Daoy (cell line): ENCODE results near the gene IL12RB1. TPM values are rescaled to one million over a fixed set of nuclear protein-coding genes. Genes with fewer than 3 reads are reported as not detected.
A peak's percentile ranks its signal among the peaks of the same experiment; 100 is the strongest.
"Not testable (repeated sequence)": the region's sequence is repeated elsewhere in the genome, so short reads cannot be mapped to it uniquely, and the experiment has no call there.

ENCODE experiments used
- DNase-seq: peaks from one replicate; pipeline ENCODE4 v3.0.0-alpha.2; 2015; ENCODE audit warnings: low read depth
- total RNA-seq: library from RNA; depleted of rRNA; stranded (reverse); fragments of >200 nt; shearing (Covaris generic); gene quantifications from 2 replicates; pipeline ENCODE4 v1.2.3, GENCODE V29; 2014

The IL12RB1 gene
- total RNA-seq, 1 experiment from 2014 or later, result 3.4 TPM

- peak; percentile 95 for DNase-seq
Observed at GRCh38 chr19:18046059-18046718, 40.5 kb downstream of the IL12RB1 start.

- no peak for DNase-seq
Observed at GRCh38 chr19:18045307-18046050, 41.3 kb downstream of the IL12RB1 start.

- peak; percentile 93 for DNase-seq
Observed at GRCh38 chr19:18044825-18045304, 41.9 kb downstream of the IL12RB1 start.

DNA sequence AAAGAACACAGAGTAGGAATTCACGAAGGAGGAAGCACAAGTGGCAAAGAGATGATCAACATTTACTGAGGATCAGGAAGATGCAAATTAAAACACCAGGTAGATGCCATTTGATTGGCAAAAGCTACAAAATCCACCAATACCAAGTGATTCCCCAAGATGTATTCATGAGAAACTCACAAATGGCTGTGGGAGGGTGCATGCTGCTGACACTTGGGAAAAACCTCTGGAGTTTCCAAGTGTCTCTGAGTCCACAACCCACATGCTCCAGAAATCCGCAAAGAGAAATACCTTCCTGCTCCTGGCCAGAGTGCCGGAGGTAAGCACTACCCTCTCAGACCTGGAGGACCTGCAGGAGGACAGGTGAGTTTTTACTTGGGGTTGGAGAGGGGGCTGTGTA, 43.1 kb downstream of the IL12RB1 start:
- no peak for DNase-seq

DNA sequence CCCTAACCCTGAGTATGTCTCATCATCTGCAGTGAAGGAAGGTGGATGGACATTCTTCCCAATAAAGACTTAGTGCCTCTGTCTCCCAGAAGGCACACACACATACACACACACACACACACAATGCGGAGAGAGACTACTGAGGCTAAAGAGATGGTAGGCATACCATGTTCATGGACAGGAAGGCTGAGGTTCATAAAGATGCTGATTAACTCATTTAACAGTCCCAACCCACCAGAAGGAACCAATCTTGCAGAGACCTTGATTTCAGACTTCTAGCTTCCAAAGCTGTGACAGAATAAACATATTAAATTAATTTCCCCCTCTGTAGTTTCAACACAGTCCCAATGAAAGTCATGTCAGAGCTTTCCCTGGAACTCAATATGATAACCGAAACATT, 45.7 kb downstream of the IL12RB1 start:
- no peak for DNase-seq

DNA sequence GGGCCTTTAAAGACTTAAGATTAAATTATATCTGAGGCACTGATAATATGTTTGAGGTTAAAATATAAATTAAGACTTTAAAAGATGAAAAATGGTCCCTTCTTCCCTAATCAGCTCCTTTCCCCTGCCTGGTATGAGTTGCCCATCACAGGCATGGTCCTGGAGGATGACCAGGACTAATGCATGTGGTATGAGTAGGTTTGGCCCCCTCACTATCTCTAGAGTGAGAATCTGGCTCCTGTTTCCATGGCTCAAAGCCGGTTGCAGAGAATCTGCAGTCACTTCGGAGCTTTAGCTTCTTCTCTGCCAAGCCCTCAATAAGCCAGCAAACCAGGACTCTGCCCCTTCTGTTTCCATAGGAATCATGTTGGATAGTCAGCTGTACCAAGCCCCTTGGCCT, 54.6 kb downstream of the IL12RB1 start:
- not testable (repeated sequence) for DNase-seq

GRCh38 chr19:18031401-18031800, 55.3 kb downstream of the IL12RB1 start:
- not testable (repeated sequence) for DNase-seq

DNA sequence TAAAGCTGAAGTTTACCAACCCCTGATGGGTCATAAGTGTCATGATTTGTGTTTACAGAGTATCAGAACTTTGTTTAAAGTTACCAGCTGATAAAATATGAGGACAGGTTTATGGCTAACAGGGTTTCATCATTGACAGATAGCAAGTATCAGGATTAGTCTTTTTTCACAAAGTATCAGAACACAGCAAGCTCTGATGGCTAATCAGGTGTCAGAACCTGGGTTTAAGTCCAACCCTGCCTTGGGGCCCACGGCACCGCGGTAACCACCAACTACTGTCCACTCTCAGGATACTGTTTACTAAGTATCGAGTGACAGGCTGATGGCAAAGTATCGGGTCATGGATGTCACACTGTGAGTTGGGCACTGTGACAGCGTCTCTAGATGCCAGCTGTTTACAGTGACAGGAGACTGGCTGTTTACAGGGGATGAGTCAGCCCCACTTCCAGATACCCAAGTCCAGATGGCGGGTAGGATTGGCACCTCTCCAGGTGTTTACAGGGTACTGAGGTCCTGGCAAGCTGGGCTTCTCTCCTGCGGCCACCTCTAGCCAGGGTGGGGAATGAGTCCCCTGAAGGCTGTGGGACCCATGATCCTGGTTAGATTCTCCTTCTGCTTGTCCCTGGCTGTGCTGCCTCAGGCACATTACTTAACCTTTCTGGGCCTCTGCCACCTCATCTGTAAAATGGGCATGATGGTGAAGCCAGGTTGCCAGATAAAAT, 57.0 kb downstream of the IL12RB1 start:
- DNase-seq, result peak; percentile 52

GRCh38 chr19:18027151-18027550, 59.6 kb downstream of the IL12RB1 start:
- no peak for DNase-seq

DNA sequence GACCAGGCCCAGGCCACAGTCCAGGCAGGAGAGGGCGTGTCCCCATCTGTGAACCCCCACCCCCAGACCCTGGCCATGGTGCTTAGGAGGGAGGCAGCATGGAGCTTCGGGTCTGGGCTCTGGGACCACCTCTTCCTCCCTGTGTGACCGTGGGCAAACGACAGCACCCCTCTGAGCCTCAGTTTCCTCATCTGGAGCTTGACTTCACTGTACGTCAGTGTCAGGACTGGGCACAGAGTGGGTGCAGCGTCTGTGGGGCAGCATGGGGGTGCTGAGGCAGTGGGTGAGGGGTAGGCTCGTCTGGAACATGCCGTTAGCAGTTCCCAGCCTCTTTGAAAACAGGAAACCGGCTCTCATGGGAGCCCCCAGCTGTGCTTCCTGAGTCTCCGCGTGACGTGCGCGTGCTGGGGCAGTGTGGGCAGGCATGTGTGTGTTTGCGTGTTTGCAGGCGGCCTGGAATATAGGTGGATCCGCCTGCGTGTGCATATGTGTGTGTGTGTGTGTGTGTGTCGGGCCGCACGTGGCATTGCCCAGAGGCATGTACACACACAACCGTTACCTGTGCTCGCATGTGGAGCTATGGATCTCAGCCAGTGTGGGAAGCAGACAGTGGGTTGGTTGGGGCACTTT, 63.0 kb downstream of the IL12RB1 start:
- DNase-seq, result peak; percentile 82

- DNase-seq, result peak; percentile 92
Observed at GRCh38 chr19:18021121-18021755, 65.5 kb downstream of the IL12RB1 start.

GRCh38 chr19:18020212-18021085, 66.3 kb downstream of the IL12RB1 start:
- peak; percentile 60 for DNase-seq

- DNase-seq, result peak; percentile 43
Observed at GRCh38 chr19:18017275-18018083, 69.3 kb downstream of the IL12RB1 start.

- DNase-seq, result no peak
Observed at GRCh38 chr19:18016209-18016910, 70.4 kb downstream of the IL12RB1 start.

- DNase-seq, result no peak
Observed at GRCh38 chr19:18014197-18014596, 72.5 kb downstream of the IL12RB1 start.

GRCh38 chr19:18013210-18014111, 73.3 kb downstream of the IL12RB1 start:
- DNase-seq, result no peak

DNA sequence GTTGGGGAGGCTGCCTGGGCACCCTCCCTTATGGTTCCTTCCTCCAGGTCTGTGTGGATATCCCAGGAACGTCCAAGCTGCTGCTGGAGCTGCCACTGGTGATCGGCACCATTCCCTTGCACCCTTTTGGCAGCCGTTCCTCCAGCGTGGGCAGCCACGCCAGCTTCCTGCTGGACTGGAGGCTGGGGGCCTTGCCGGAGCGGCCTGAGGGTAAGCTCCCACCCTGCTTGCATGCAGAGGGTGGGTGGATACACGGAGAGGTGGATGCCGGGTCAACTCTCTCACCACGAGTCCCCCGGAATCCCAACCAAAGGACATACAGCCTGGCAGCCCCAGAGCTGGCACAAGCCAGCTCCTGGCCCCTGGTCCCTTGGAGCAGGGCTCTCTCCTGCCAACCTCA, 76.6 kb downstream of the IL12RB1 start:
- no peak for DNase-seq
